Measurements from ENCODE around the gene CFAP54. TPM values are rescaled to one million over a fixed set of nuclear protein-coding genes. Genes with fewer than 3 reads are reported as not detected.
A peak's percentile ranks its signal among the peaks of the same experiment; 100 is the strongest.

Gene CFAP54
- total and polyA plus RNA-seq, 2 donors (not counting 1 experiment from before 2014, with no cell fraction given), result 0.93 to 7.1 TPM

GRCh38 chr12:96502477-96502876 lies 13.1 kb downstream of the CFAP54 start:
- no peaks in the 10 kb centered on the region for H3K9me3 ChIP-seq (ENCODE audit: control insufficient read depth, insufficient read depth, low read depth, low read length)
- no peak overlapping the region for H3K27ac ChIP-seq (ENCODE audit: insufficient read depth, low read length)
- no peak for TF ChIP-seq EZH2 (IDR thresholded peaks at IDR 0.05; ENCODE audit: low read length, missing control alignments)
- TF ChIP-seq CTCF (conservative IDR thresholded peaks at IDR 0.05 in 1 of 2, IDR thresholded peaks at IDR 0.05 in 1 of 2; ENCODE audit: low read depth in 1 of 2, low read length in 2 of 2), result no peak
- peaks cover 5% of the 10 kb centered on the region for H3K4me1 ChIP-seq (ENCODE audit: control insufficient read depth, extremely low read depth, insufficient read depth, low read length)
- no peak for DNase-seq (ENCODE audit: low read depth in 2 of 2)
- no peak overlapping the region for H2AFZ ChIP-seq (ENCODE audit: low read length)
- no peak overlapping the region for H3K9ac ChIP-seq (ENCODE audit: insufficient read depth, low read length)
- no peaks in the 10 kb centered on the region for H3K79me2 ChIP-seq (ENCODE audit: control insufficient read depth, insufficient read depth, low read length)
- H3K4me2 ChIP-seq (ENCODE audit: extremely low read depth, insufficient read depth, low read length), result no peak overlapping the region
- H4K20me1 ChIP-seq (ENCODE audit: control insufficient read depth, extremely low read depth, insufficient read depth, low read length), result no peaks in the 10 kb centered on the region
- H3K27me3 ChIP-seq (ENCODE audit: control insufficient read depth, insufficient read depth, low read length), result no peaks in the 10 kb centered on the region
- no peak overlapping the region for H3K4me3 ChIP-seq (replicated peaks in 1 of 4; ENCODE audit: control extremely low read depth in 1 of 4, insufficient read depth in 1 of 4, low read depth in 3 of 4, low read length in 4 of 4)
- H3K36me3 ChIP-seq (ENCODE audit: control insufficient read depth, insufficient read depth, low read length), result no peaks in the 10 kb centered on the region

GRCh38 chr12:96502949-96503532 lies 13.7 kb downstream of the CFAP54 start:
- Histone ChIP-seq H4K20me1 (ENCODE audit: control insufficient read depth, extremely low read depth, insufficient read depth, low read length) (no peaks in the 10 kb centered on the region), H3K36me3 (ENCODE audit: control insufficient read depth, insufficient read depth, low read length) (no peaks in the 10 kb centered on the region), H3K9me3 (ENCODE audit: control insufficient read depth, insufficient read depth, low read depth, low read length) (no peaks in the 10 kb centered on the region), H3K79me2 (ENCODE audit: control insufficient read depth, insufficient read depth, low read length) (no peaks in the 10 kb centered on the region), H3K4me3 (replicated peaks in 1 of 4; ENCODE audit: control extremely low read depth in 1 of 4, insufficient read depth in 1 of 4, low read depth in 3 of 4, low read length in 4 of 4) (no peak overlapping the region), H3K27me3 (ENCODE audit: control insufficient read depth, insufficient read depth, low read length) (no peaks in the 10 kb centered on the region), H3K9ac (ENCODE audit: insufficient read depth, low read length) (no peak overlapping the region), H2AFZ (ENCODE audit: low read length) (no peak overlapping the region), H3K4me2 (ENCODE audit: extremely low read depth, insufficient read depth, low read length) (peak overlapping the region; percentile 3), H3K27ac (ENCODE audit: insufficient read depth, low read length) (no peak overlapping the region), H3K4me1 (ENCODE audit: control insufficient read depth, extremely low read depth, insufficient read depth, low read length) (peaks cover 5% of the 10 kb centered on the region)
- no peak for TF ChIP-seq EZH2 (IDR thresholded peaks at IDR 0.05; ENCODE audit: low read length, missing control alignments)
- no peak for TF ChIP-seq CTCF (conservative IDR thresholded peaks at IDR 0.05 in 1 of 2, IDR thresholded peaks at IDR 0.05 in 1 of 2; ENCODE audit: low read depth in 1 of 2, low read length in 2 of 2)
- DNase-seq (ENCODE audit: low read depth in 2 of 2), result no peak

- H3K9me3 ChIP-seq (ENCODE audit: control insufficient read depth, insufficient read depth, low read depth, low read length), result no peaks in the 10 kb centered on the region
- TF ChIP-seq EZH2 (IDR thresholded peaks at IDR 0.05; ENCODE audit: low read length, missing control alignments) (no peak), CTCF (conservative IDR thresholded peaks at IDR 0.05 in 1 of 2, IDR thresholded peaks at IDR 0.05 in 1 of 2; ENCODE audit: low read depth in 1 of 2, low read length in 2 of 2) (no peak)
- no peak overlapping the region for H2AFZ ChIP-seq (ENCODE audit: low read length)
- no peaks in the 10 kb centered on the region for H3K27me3 ChIP-seq (ENCODE audit: control insufficient read depth, insufficient read depth, low read length)
- H3K4me3 ChIP-seq (replicated peaks in 1 of 4; ENCODE audit: control extremely low read depth in 1 of 4, insufficient read depth in 1 of 4, low read depth in 3 of 4, low read length in 4 of 4), result no peak overlapping the region
- no peaks in the 10 kb centered on the region for H3K36me3 ChIP-seq (ENCODE audit: control insufficient read depth, insufficient read depth, low read length)
- H3K4me1 ChIP-seq (ENCODE audit: control insufficient read depth, extremely low read depth, insufficient read depth, low read length), result peaks cover 5% of the 10 kb centered on the region
- no peak overlapping the region for H3K27ac ChIP-seq (ENCODE audit: insufficient read depth, low read length)
- H4K20me1 ChIP-seq (ENCODE audit: control insufficient read depth, extremely low read depth, insufficient read depth, low read length), result no peaks in the 10 kb centered on the region
- H3K4me2 ChIP-seq (ENCODE audit: extremely low read depth, insufficient read depth, low read length), result no peak overlapping the region
- no peaks in the 10 kb centered on the region for H3K79me2 ChIP-seq (ENCODE audit: control insufficient read depth, insufficient read depth, low read length)
- DNase-seq (ENCODE audit: low read depth in 2 of 2), result peak in 1 of 2 donors; percentile 25
- no peak overlapping the region for H3K9ac ChIP-seq (ENCODE audit: insufficient read depth, low read length)
These were observed 14.6 kb downstream of the CFAP54 start for GRCh38 chr12:96503976-96504375.

All from fibroblast of lung (primary cell).